Keratinocyte (primary cell): ENCODE measurements around the gene PI4KA. TPM values are rescaled to one million over a fixed set of nuclear protein-coding genes. Genes with fewer than 3 reads are reported as not detected.

Experiments
- DNase-seq: peaks from one replicate; pipeline ENCODE4 v3.0.0-alpha.2; 2011; ENCODE audit warnings: low read depth, missing footprints, low spot score
- FAIRE-seq: peaks from 2 replicates; lab custom pipeline; 2011; peaks lifted over from hg19 to GRCh38; lab: Jason Lieb, UNC
- H2AFZ ChIP-seq: 2 replicates; pipeline ENCODE4 v1.6.0; 2012; ENCODE audit warnings: low read length, control low read depth, inconsistent platforms; ENCODE audit not compliant: control insufficient read depth
- H3K27ac ChIP-seq: 2 replicates; pipeline ENCODE4 v1.5.1; 2011; ENCODE audit warnings: low read length; ENCODE audit not compliant: control insufficient read depth, insufficient read depth
- H3K27me3 ChIP-seq: 3 replicates; pipeline ENCODE4 v1.6.0; 2011; ENCODE audit warnings: low read length; ENCODE audit not compliant: control insufficient read depth, insufficient read depth; ENCODE audit errors: extremely low read depth
- H3K36me3 ChIP-seq, 2 experiments: 2 replicates in 1 of 2; 3 replicates in 1 of 2; pipeline ENCODE4 v1.5.1; 2011; ENCODE audit warnings: low read length in 2 of 2, mild to moderate bottlenecking in 1 of 2; ENCODE audit not compliant: control insufficient read depth in 2 of 2, insufficient read depth in 2 of 2; ENCODE audit errors: extremely low read depth in 1 of 2
- H3K4me1 ChIP-seq: 3 replicates; pipeline ENCODE4 v1.5.1; 2011; ENCODE audit warnings: low read length; ENCODE audit not compliant: control insufficient read depth, insufficient read depth; ENCODE audit errors: extremely low read depth
- H3K4me2 ChIP-seq: 3 replicates; pipeline ENCODE4 v1.6.0; 2011; ENCODE audit warnings: low read depth, low read length; ENCODE audit not compliant: control insufficient read depth, insufficient read depth; ENCODE audit errors: extremely low read depth
- H3K4me3 ChIP-seq, 3 experiments: fragments of 200-600 bp in 1 of 3; sonication (generic) in 1 of 3; 2 replicates in 2 of 3; 3 replicates in 1 of 3; pipeline ENCODE4 v1.5.1; 2011 to 2016; ENCODE audit warnings: low read length in 3 of 3, mild to moderate bottlenecking in 3 of 3, control low read depth in 2 of 3, inconsistent platforms in 1 of 3, low read depth in 1 of 3, mixed read lengths in 1 of 3, mixed run types in 1 of 3, moderate library complexity in 1 of 3; ENCODE audit not compliant: control insufficient read depth in 2 of 3, insufficient read depth in 2 of 3; ENCODE audit errors: extremely low read depth in 1 of 3
- H3K79me2 ChIP-seq: 2 replicates; pipeline ENCODE4 v1.6.0; 2012; ENCODE audit warnings: low read length; ENCODE audit not compliant: control insufficient read depth, insufficient read depth
- H3K9ac ChIP-seq: 3 replicates; pipeline ENCODE4 v1.6.0; 2011; ENCODE audit warnings: low read length; ENCODE audit not compliant: control insufficient read depth, insufficient read depth; ENCODE audit errors: extremely low read depth
- H3K9me1 ChIP-seq: 3 replicates; pipeline ENCODE4 v1.6.0; 2011; ENCODE audit warnings: low read length; ENCODE audit not compliant: control insufficient read depth, insufficient read depth; ENCODE audit errors: extremely low read depth
- H3K9me3 ChIP-seq: 2 replicates; pipeline ENCODE4 v1.5.1; 2012; ENCODE audit warnings: low read depth, low read length; ENCODE audit not compliant: control insufficient read depth
- H4K20me1 ChIP-seq: 3 replicates; pipeline ENCODE4 v1.6.0; 2011; ENCODE audit warnings: low read length; ENCODE audit not compliant: control insufficient read depth, insufficient read depth; ENCODE audit errors: extremely low read depth
- EZH2 ChIP-seq: IDR thresholded peaks from one replicate; pipeline ENCODE4 v1.6.1; 2012; ENCODE audit warnings: inconsistent platforms, mild to moderate bottlenecking, low read length, moderate library complexity
- dilution Hi-C: fragments of 300-500 bp; cut with MboI; formaldehyde crosslinking; loops from one replicate; pipeline ENCODE4 v1.7.0; 2020; ENCODE audit warnings: low sequenced_read_pairs; ENCODE audit not compliant: extremely low pct_ligation_motif_present
- polyA plus RNA-seq, 5 experiments: library from polyadenylated mRNA; depleted of rRNA in 3 of 5; stranded (reverse) in 3 of 5; stranded (forward) in 1 of 5; unstranded in 1 of 5; fragments of >200 nt; gene quantifications; 1 replicate in 1 of 5; 2 replicates in 3 of 5; 3 replicates in 1 of 5; pipeline versions ENCODE4 v1.2.1 to v1.2.3, GENCODE V29; 2011 to 2012; ENCODE audit warnings: missing spikeins in 2 of 5, low read depth in 1 of 5, low replicate concordance in 1 of 5
- TF ChIP-seq, protein P1 (sequence below), 3 experiments: IDR thresholded peaks in 1 of 3; conservative IDR thresholded peaks in 1 of 3; optimal IDR thresholded peaks in 1 of 3; 2 replicates in 2 of 3; 3 replicates in 1 of 3; pipeline versions ENCODE3 to v1.5.1; 2011; ENCODE audit warnings: low read length in 3 of 3, mild to moderate bottlenecking in 3 of 3, moderate library complexity in 2 of 3, control low read depth in 1 of 3, inconsistent platforms in 1 of 3; ENCODE audit not compliant: insufficient read depth in 2 of 3; ENCODE audit errors: extremely low read depth in 1 of 3

Gene PI4KA
- polyA plus RNA-seq, 1 donor (not counting 4 experiments of a cell fraction or from before 2014, with no cell fraction given): 13.6 TPM

DNA sequence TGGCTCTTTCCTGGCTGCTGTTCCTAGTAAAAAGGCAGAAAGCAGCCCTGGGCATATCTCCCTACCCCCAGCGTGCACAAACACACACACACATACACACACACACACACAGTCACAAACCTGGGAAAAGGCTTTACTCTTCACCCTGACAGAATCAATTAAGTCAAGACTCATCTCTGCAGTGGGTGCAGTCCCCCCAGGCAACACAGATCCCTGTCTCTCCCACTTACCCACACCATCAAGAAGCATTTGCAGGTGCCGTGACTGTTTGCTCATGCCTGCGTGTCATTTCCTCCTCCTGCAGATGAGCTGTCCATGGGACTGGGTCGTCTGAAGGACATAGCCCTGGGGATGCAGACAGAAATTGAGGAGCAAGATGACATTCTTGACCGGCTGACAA is 28.8 kb upstream of the PI4KA start:
- DNase-seq: peak; percentile 21
- Histone ChIP-seq H3K27me3 (no peaks in the 10 kb centered on the region), H3K9me3 (no peaks in the 10 kb centered on the region), H3K4me3 (no peak overlapping the region), H3K36me3 (peaks cover 11 to 31% of the 10 kb centered on the region in 2 experiments), H3K4me1 (peaks cover 9% of the 10 kb centered on the region), H4K20me1 (peaks cover 3% of the 10 kb centered on the region), H3K4me2 (no peak overlapping the region), H2AFZ (no peak overlapping the region), H3K9me1 (no peaks in the 10 kb centered on the region), H3K79me2 (no peaks in the 10 kb centered on the region), H3K27ac (no peak overlapping the region), H3K9ac (no peak overlapping the region)
- TF ChIP-seq EZH2: no peak
- TF ChIP-seq, protein P1, sequence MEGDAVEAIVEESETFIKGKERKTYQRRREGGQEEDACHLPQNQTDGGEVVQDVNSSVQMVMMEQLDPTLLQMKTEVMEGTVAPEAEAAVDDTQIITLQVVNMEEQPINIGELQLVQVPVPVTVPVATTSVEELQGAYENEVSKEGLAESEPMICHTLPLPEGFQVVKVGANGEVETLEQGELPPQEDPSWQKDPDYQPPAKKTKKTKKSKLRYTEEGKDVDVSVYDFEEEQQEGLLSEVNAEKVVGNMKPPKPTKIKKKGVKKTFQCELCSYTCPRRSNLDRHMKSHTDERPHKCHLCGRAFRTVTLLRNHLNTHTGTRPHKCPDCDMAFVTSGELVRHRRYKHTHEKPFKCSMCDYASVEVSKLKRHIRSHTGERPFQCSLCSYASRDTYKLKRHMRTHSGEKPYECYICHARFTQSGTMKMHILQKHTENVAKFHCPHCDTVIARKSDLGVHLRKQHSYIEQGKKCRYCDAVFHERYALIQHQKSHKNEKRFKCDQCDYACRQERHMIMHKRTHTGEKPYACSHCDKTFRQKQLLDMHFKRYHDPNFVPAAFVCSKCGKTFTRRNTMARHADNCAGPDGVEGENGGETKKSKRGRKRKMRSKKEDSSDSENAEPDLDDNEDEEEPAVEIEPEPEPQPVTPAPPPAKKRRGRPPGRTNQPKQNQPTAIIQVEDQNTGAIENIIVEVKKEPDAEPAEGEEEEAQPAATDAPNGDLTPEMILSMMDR (optimal IDR thresholded peaks at IDR 0.05 in 1 of 3, IDR thresholded peaks at IDR 0.05 in 1 of 3, conservative IDR thresholded peaks at IDR 0.05 in 1 of 3; ENCODE audit: extremely low read depth in 1 of 3, insufficient read depth in 2 of 3, low read length in 3 of 3): no peak
- dilution Hi-C loops: no loop called here
- no peak for FAIRE-seq

- Histone ChIP-seq H4K20me1 (peaks cover 3% of the 10 kb centered on the region), H3K27me3 (no peaks in the 10 kb centered on the region), H3K9me1 (no peaks in the 10 kb centered on the region), H3K79me2 (no peaks in the 10 kb centered on the region), H3K4me3 (no peak overlapping the region), H3K36me3 (peaks cover 16 to 38% of the 10 kb centered on the region in 2 experiments), H3K4me2 (peak overlapping the region; percentile 43), H3K9me3 (no peaks in the 10 kb centered on the region), H3K4me1 (peaks cover 9% of the 10 kb centered on the region), H3K9ac (peak overlapping the region; percentile 35), H2AFZ (peak overlapping the region; percentile 78), H3K27ac (no peak overlapping the region)
- FAIRE-seq (peak; percentile 71), DNase-seq (no peak)
- dilution Hi-C loops: no loop called here
- TF ChIP-seq EZH2: no peak
- TF ChIP-seq, protein P1 (optimal IDR thresholded peaks at IDR 0.05 in 1 of 3, IDR thresholded peaks at IDR 0.05 in 1 of 3, conservative IDR thresholded peaks at IDR 0.05 in 1 of 3; ENCODE audit: extremely low read depth in 1 of 3, insufficient read depth in 2 of 3, low read length in 3 of 3): peak; percentile 97 to 100 (median 99)
Observed at GRCh38 chr22:20885557-20886323, 27.1 kb upstream of the PI4KA start.
